HG03520 (cell line): ENCODE results near the gene G0S2.

Source experiments
- ATAC-seq: cut with Tn5 transposase; IDR thresholded peaks from one replicate; pipeline ENCODE4 v1.9.1; 2021; ENCODE audit warnings: mild to moderate bottlenecking, moderate library complexity; ENCODE audit not compliant: unreplicated experiment

The G0S2 gene

DNA sequence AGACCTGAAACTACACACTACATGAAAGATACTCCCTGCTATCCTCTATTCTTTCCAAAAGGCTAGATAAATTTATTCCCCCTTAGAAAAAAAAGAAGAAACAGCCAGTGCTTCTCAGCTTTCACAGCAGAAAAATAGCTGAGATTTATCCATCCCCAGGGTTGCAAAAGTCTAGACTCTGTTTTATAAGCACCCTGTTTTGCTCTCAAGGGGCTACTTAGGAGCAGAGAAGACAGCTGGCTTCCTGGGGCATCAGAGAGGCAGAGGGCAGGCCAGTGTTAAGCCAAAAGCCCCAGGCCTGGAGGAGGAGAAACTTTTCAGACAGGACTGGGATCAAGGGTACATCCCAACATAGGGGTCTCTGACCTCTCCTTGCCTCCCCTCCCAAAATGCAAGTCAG lies 26.9 kb upstream of the G0S2 start:
- no peak for ATAC-seq

DNA sequence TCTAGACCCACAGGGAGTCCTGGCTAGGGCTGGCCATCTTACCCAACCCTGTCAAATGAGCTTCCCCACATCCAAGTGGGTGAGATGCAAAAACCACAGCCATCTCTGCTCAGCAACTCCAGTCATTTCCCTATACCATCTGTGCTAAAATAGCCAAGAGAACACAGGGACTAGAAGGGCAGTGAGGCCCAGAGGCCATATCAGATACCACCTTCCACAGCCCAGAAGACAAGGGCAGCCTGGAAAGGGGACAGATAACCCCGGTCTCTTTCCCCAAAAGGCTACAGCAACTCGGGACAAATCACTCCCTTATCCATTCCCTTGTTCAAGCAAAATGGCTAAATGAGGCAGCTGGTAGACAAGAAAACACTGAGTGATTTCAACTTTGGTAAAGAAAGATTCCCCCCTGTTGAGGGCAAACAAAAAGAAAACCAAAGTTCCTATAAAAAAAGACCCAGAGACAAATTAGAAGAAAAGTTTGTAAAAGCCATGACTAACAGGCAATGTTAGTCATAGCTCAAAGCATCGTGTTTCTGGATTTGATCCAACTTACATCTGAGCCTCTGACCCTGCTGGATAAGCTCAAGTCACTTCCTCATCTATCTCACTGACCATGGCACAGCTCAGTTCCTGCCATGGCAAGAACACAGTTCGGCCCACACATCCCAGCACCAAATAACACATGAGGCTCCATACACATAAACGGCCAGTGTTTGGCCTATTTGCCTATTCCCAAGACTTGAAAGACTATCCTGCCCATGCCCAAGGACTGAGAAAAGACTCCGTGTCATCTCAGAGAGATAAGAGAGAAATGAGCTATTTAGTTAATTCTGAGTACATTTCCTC lies 26.1 kb upstream of the G0S2 start:
- no peak for ATAC-seq

DNA sequence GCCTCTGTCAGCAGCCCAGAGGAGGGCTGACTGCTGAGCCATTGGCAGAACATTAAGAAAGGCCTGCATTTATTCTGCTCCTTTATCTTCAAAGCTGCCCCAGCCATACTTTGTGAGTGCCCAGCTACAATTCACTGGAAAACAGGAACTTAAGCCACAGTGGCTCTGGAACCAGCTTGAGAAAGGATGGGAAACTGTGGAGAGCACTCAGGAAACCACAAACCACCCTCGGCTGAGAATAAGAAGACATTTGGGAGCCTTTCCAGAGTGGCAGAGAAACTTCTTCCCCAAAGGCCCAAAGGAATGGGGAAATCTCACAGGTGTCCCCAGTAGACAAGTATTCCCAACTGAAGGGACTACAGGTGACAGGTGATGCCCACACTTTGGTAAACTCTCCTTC lies 24.8 kb upstream of the G0S2 start:
- no peak for ATAC-seq

DNA sequence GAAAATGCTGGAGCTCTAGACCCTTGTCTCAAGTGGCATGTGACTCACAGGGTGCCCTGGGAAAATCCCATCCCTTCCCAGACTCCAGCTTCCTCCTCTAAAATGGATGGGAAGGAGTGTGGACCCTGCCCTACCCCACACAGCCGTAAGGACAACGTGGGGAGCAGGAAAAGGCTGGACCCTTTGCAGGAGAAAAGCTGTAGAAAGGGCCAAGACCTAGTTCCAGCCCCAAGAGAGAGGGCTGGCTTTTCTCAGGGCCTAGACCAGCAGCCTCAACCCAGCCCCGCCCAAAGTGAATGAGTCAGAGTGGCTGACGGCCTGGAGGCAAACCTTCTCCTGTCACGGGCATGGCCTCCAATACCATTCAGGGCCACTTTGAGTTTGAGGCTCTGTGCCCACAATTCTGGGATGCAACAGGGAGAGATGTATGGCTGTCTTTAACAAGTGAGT lies 24.0 kb upstream of the G0S2 start:
- peak; percentile 74 for ATAC-seq

DNA sequence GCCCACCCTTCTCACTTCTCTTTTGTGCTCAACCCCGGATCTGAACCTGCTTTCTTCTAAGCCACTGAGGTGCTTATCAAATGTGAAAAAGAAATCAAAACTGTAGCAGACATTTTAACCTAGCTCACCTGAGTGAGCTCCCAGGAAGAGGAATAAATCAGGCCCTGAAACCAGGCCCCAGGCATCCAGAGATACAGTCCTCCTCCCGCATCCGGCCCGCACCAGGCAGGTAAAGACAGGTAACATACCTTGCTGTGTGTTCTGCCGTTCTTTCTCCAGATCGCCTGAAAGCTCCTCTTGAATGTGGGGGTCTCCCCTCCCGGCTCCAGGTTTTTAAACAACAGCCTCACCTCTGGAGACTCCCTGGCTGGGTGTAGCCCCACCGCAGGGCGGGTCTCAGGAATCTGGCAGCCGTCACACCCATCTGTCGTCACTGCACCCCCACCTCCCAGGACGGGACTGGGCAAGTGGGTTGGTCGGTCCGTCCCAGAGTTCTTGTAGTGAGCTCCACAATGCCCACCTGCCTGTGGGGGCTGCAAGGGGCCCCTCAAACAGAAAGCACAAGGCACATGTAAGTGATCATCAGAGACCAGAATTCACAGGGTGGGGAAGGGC lies 23.0 kb upstream of the G0S2 start, which contains the start of gene LAMB3:
Gene LAMB3, minus strand, starts transcription at position 305 of the 615 bp plus-strand sequence. CDS start 1,481 bp downstream, outside the sequence.
- ATAC-seq = no peak

DNA sequence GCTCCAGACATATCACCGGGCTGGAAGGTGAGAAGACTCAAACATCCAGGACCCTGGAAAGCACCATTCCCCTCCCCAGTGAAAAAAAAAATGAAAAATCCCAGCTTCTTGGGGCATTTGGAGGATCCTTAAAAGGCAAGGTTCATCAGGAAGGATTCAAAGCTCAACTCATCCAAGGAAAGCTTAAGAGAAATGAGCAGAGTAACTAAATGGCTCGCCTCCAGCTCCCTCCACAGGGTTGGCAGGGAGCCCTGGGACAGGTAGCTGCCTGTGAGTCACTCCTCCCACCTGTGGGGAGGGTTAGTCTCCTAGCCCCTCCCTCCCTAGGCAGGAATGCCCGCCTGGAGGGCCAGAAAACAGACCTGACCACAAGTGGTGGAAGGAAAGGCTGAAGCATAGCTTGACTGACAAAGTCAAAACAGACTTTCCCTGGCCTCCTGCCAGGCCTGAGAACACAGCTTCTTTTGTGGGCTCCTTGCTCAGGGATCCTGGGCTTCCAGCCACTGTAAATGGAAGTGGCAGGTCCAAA lies 22.3 kb upstream of the G0S2 start:
- no peak for ATAC-seq

DNA sequence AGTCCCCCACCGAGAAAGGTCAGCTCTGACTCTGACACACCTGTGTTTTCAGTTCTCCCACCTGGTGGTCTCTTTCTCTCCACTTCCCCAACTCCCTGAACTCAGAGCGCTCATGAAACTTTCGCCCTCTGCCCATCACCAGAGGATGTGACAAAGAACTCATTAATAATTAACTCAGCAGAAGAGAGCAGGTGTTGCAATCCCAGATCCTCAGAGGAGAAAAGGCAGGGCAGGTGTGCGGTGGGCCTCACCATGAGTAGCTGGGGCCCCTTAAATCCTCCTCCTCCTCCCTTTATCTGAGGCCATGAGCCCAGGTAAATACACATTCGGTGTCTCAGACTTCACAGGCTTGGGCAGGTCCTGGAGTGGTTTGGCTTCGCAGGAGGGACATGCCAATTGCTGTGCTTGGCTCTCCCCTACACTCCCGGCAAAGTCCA lies 21.3 kb upstream of the G0S2 start:
- no peak for ATAC-seq

DNA sequence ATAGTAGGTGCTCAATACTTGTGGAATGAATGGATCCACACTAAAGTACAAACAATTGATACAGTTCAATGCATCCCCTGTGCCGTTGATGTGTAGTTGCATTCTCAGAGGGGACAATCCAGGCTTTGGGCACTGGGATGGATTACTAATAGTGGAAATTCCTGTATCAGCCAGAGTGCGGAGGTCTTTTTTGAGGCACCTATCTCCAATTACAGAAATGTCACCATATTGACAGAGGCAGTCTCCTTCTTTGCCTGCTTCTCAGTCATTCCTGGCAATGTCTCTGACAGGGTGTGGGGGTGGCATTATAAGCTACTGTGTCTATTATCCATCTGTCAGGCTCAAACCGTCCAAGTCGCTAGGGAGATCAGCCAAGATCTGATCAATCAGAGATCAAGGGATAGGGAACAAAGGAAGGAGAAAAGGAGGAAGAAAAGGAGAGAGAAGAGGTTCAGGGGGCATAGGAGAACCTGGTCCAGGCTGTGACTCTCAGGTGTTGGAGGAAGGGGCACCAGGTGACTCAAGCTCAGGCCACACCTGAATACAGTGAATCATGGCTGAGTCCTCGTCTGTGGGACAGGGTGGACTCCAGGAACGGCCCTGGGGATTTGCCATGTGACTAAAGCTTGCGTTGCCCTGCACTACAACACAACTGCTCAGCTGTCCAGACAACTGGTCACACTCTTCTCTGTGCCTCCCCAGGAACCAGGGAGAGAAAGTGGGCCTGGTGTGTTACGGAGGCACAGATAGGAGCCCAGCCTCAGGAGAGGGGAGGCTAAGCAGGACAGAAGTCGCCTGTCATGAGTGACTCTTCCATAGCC lies 19.6 kb upstream of the G0S2 start:
- no peak for ATAC-seq

DNA sequence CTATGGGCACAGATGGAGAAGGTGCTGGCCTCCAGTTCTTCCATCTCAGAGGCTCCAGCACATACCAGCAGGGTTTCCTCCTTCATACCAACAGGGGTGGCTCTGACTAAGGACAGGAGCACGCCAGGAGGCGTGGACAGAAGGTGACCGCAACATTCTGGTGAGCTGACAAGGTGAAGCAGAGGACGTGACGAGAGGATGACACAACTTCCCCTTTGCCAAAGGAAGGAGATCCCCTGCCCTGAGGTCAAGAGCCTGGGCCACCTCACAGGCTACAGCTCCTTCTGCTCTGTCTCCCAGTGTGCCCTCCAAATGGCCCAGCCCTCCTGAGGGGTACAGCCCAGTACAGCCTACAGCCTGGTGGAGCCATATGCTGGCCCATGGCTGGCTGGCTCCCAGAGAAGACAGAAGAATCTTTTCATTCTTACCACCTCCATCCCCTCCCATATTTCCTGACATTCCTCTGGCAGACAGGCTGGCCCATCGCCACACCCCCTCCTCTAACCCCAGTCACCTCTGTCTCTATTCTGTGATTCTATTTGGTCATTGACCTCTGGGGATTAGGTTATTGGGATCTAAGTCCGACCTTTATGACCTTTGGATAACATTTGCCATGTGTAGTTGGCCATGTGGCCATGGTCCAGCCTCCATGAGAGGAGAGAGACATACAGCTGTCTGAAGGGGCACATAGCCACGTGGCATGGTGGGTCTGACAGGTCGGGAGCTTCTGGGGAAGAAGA lies 17.9 kb upstream of the G0S2 start:
- ATAC-seq = no peak

DNA sequence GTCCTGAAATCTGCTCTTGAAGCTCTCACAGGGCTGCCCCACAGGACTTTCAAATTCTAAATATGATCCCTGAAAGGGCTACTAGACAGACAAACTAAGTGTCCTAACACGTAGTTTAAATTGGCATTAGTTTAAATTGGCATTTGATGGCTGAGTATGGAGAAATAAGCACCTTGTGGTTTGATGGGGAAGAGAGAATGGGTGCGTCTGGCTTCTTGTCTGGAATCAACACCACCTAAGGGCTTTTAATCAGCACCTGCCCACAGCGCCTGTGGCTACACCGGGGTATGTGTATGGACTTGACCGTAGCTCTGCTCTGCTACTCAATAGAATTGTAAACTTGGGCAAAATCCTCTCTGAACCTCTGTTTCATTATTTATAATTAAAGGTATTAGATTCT lies 17.3 kb upstream of the G0S2 start:
- no peak for ATAC-seq

DNA sequence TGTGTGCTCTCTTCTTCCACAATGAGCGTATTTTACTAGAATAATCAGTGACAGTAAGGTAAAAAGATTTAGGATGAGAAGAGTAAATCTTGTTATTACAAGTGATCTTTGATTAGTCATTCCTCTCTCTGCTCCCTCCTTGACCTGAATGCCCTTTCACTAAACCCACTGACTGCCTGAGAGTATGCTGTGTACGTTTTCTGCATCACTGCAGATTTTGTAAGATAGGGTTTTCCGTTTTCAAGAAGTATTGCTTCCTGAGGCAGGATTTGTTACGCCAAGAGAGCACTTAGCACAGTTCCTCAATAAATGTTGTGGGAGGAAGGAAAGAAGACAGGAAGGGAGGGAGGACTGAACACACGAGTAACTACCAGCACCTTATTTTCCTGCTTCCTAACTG lies 15.3 kb upstream of the G0S2 start:
- peak; percentile 66 for ATAC-seq

DNA sequence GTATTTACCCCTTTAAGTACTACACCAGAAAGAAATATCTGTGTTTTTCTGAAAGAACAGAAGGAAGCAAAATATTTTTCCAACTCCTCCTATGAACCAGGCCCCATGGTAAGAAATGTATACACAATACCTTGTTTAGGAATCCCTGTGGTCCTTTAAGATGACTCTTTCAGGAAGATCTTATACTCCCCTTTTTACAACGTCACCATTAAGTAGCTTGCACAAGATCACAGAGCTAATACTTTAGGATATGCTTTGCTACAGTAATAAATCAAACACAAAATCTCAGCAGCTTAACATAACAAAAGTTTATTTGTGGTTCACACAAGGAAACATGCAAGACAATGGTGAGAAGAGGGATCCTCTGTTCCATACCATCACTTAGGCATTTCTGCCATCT lies 14.1 kb upstream of the G0S2 start:
- ATAC-seq = no peak

DNA sequence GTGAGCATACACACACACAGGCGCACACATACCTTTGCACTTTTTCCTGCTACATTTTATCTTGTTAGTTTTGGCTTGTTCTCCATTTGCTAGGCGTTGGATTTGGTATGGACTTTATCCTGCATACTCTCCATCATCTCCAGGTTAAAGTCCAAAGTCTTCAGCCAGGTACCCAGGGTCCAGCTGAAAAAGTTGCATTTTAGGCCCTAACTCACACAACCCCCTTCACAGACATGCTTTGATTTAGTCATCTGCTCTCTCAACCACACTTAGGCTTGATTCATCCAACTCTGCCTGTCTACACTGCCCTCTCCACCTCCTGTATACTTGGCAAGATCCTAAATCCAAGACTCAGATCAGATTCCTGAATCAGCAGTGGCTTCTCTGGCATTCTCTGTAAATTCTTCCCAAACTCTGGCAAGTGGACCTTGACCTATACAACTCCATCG lies 12.3 kb upstream of the G0S2 start:
- no peak for ATAC-seq

DNA sequence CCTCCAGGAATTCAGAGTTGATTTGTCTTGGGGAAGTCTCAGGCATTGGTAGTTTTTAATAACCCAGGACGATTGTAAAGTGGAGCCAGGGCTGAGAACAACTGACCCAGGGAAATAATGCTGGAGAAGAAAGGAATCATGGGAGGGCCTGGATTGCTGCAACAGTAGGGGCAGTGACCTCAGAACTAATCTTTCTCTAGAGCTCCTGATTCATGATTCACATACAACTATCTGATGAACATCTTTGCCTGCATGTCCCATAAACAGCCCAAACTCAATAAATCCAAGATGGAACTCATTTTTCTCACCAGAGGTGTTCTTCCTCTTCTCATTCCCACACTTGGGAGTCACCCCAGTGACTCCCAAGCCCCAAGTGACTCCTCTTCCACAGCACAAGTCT lies 8.1 kb upstream of the G0S2 start:
- no peak for ATAC-seq

DNA sequence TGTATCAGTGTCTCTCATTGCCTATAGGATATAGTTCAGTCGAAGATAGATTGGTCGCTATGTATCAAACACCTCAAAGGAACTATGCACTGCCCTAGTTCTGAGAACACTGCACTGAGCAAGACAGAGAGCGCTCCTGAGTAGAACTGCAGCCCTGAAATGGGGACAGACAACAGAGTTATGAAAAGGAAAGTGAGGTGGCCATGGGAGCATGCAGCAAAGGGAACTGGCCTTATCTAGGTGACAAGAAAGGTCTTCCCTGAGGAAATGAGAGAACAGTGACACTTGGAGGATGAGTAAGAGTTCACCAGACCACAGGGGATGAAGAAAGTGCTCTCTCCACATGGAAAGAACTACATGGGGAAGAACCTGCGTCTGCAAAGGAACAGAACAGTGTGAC lies 7.5 kb upstream of the G0S2 start:
- ATAC-seq = no peak

DNA sequence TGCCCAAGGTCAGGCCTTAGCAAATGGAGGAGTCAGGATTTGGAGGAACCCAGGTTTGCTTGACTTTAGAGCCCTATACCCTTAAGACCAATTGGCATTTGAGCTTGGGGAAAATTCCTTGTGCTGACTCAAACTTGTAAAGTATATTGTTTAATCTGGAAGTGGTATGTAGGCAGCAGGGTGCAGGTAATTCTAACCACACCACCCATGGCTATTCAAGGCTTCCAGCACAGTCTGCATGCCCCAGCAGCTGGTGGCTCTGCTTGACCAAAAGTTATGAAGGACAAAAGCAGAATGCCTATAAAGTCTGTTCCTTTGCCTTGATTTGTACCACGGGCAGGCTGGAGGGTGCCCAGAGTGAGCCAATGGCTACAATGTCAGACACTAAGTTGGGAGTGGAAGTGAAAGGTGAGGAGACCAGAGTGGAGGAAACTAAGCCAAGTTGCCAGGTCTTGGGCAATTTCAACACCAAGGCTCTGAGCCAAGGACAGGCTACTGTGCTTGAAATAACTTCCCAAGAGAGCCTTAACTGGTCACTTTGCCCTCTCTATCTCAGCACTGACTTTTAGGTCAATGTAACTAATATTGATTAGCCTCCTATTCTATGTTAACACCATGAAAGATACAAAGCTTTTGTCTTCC lies 4.7 kb upstream of the G0S2 start:
- ATAC-seq = no peak

DNA sequence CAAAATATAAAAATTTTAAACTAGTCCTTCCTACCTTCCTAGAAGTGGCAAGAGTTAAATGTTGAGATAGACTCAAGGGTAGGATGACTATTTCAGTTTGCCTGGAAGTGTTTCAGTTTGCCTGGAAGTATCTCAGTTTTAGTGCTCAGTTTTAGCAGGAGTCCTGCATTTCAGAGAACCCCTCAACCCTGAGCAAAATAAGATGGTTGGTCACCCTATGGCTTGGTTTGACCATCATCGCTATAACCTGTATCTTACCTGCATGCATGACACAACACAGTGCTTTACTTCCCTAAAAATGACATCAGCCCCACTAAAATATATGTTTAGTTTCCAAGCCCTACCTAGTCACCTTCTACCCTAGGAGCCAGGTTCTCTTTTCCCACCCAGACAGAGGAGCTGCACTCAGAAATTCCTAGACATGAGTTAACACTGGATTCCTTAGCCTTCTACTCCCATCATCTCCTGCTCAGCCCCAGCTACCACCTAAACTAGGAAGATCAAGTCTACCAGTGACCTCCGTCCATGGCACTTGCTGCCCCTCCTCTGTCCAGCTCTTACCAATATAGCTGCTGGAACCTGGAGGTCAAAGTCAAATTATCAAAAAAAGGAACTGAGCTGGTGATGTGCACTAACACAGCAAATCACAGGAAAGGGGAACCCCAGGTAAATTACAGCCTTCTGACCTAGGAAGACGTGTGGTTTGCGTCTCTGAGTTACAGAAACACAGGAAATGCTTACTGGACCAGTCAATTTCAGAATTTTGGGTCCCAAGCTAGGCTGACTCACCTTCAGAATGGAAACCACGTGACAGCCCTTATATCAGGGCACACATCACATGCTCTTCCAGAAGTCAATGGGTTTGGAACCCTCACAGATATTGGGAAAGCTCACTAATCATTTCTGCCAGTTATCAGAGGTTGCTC lies 2.2 kb upstream of the G0S2 start:
- ATAC-seq = peak; percentile 86

DNA sequence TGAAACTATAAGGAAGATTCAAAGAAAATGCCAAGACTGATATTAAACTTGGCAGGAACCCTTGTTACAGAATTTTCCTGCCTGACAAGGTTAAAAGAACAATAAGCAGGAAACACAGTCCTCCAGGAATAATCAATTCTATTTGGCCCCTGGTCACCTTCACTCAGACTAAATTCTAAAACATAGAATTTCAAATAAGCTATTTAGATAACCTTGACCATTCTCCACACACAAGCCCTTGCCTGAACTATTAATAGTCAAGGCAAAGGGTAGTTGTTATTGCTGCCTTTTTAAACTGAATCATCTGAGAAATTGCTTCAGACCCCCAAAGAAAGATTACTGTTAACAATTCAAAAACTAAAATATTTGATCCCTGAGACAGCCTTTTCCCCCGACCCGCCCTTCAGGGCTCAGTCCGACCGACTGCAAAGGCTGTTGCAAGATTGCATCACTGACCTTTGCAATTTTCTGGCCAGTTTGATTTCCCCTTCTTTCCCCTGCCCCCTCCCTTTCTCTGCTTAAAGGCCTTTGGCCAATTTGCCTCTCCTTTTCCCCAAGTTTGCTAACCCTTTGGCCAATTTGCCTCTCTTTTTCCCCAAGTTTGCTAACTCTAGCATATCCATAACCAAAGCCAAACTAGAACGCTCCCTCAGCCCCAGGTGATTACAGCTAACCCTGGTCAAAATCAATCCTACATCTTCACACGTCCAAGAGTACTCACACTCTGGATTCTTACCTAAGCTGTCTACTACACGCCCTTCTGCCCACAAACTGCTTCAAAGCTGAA lies 1.4 kb upstream of the G0S2 start:
- no peak for ATAC-seq
